Small intestine (tissue), 7 donors: Measurements from ENCODE around the gene CHRM2. TPM values are rescaled to one million over a fixed set of nuclear protein-coding genes. Genes with fewer than 3 reads are reported as not detected.

ENCODE experiments used
- DNase-seq, 2 donors: peaks; one replicate each; pipeline versions ENCODE4 v3.0.0 to v3.0.0-alpha.2; 2013
- FAIRE-seq: peaks from 2 replicates; lab custom pipeline; 2012; peaks lifted over from hg19 to GRCh38; lab: Jason Lieb, UNC
- H3K27ac ChIP-seq, 3 donors: one replicate each; pipeline ENCODE4 v1.5.1; 2013; ENCODE audit warnings: low read length in 2 of 3, mild to moderate bottlenecking in 2 of 3, control low read depth in 1 of 3, inconsistent platforms in 1 of 3, low read depth in 1 of 3, moderate library complexity in 1 of 3
- H3K27me3 ChIP-seq, 3 donors: one replicate each; pipeline ENCODE4 v1.6.1; 2013; ENCODE audit warnings: low read length in 3 of 3, inconsistent platforms in 1 of 3; ENCODE audit not compliant: control insufficient read depth in 3 of 3, insufficient read depth in 3 of 3
- H3K36me3 ChIP-seq, 3 donors: one replicate each; pipeline ENCODE4 v1.6.1; 2013; ENCODE audit warnings: low read length in 3 of 3, inconsistent platforms in 1 of 3, low read depth in 1 of 3, mild to moderate bottlenecking in 1 of 3, moderate library complexity in 1 of 3; ENCODE audit not compliant: control insufficient read depth in 3 of 3, insufficient read depth in 2 of 3
- H3K4me1 ChIP-seq, 3 donors: one replicate each; pipeline ENCODE4 v1.6.1; 2013; ENCODE audit warnings: low read length in 2 of 3, inconsistent platforms in 1 of 3, low read depth in 1 of 3, mild to moderate bottlenecking in 1 of 3, moderate library complexity in 1 of 3; ENCODE audit not compliant: control insufficient read depth in 3 of 3, insufficient read depth in 2 of 3
- H3K4me3 ChIP-seq, 3 donors: one replicate each; pipeline ENCODE4 v1.5.1; 2013; ENCODE audit warnings: low read length in 3 of 3, control low read depth in 1 of 3, inconsistent platforms in 1 of 3, low read depth in 1 of 3, mild to moderate bottlenecking in 1 of 3, moderate library complexity in 1 of 3
- H3K9me3 ChIP-seq, 2 donors: one replicate each; pipeline ENCODE4 v1.6.1; 2013; ENCODE audit warnings: low read depth in 1 of 2, low read length in 1 of 2; ENCODE audit not compliant: control insufficient read depth in 2 of 2, insufficient read depth in 1 of 2
- WGBS, 3 donors: extraction: QIAGEN DNeasy Blood & Tissue Kit; methylation state at CpG; one replicate each; pipeline ENCODE4 v1.1.7; 2013; 5-methylcytosine and 5-hydroxymethylcytosine counted together
- polyA plus RNA-seq, 4 donors: library from polyadenylated mRNA; stranded (reverse) in 3 of 4; unstranded in 1 of 4; fragments of 200-250 nt in 3 of 4; fragments of 120-200 nt in 1 of 4; gene quantifications; one replicate each; pipeline versions ENCODE4 v1.2.1 to v1.2.3, GENCODE V29; 2013
- donor health status: healthy with polysubstance abuse.
- donor health status: control.
- donor health status: control.
- donor health status: Bipolar disorder and iron deficiency.
- donor health status: healthy.

Gene CHRM2
- polyA plus RNA-seq, 4 donors, result 0.27 to 0.71 (median 0.49) TPM; not detected in 1

- FAIRE-seq, result no peak
- 83 to 86% (median 85%) methylated on average over 2 of the region's 2 CpGs for WGBS, 3 donors
- H3K4me3 ChIP-seq, result no peak overlapping the region
Measured at GRCh38 chr7:136865777-136866176, 2.7 kb upstream of the CHRM2 start.

GRCh38 chr7:136869001-136869961, 829 bp downstream of the CHRM2 start:
- Histone ChIP-seq H3K36me3 (no peaks in the 10 kb centered on the region), H3K4me1 (no peaks in the 10 kb centered on the region), H3K27ac (peak overlapping the region in 1 of 3 donors; percentile 15), H3K27me3 (peaks cover 8 to 27% (median 9%) of the 10 kb centered on the region in 3 donors), H3K9me3 (no peaks in the 10 kb centered on the region), H3K4me3 (peak overlapping the region in 1 of 3 donors; percentile 55)
- DNase-seq (peak in 1 of 2 donors; percentile 15), FAIRE-seq (no peak)
- WGBS, 3 donors, result 4 to 14% (median 9%) methylated on average over 63 to 65 of the region's 65 CpGs

More at GRCh38 chr7:136865777-136866176, 2.7 kb upstream of the CHRM2 start:
- H3K36me3 ChIP-seq, result no peaks in the 10 kb centered on the region
- H3K27me3 ChIP-seq, result peaks cover 4 to 21% (median 6%) of the 10 kb centered on the region in 3 donors
- DNase-seq, result no peak
- H3K27ac ChIP-seq, result no peak overlapping the region
- no peaks in the 10 kb centered on the region for H3K4me1 ChIP-seq
- no peaks in the 10 kb centered on the region for H3K9me3 ChIP-seq

GRCh38 chr7:136869991-136870865, 1.8 kb downstream of the CHRM2 start:
- Histone ChIP-seq H3K27ac (no peak overlapping the region), H3K4me3 (peak overlapping the region in 1 of 3 donors; percentile 55), H3K9me3 (no peaks in the 10 kb centered on the region), H3K36me3 (no peaks in the 10 kb centered on the region), H3K27me3 (peaks cover 8 to 27% (median 9%) of the 10 kb centered on the region in 3 donors), H3K4me1 (no peaks in the 10 kb centered on the region)
- 5 to 12% (median 12%) methylated on average over 54 of the region's 54 CpGs for WGBS, 3 donors
- FAIRE-seq, result no peak
- DNase-seq, result peak in 1 of 2 donors; percentile 11

- DNase-seq, result peak in 1 of 2 donors; percentile 3
- Histone ChIP-seq H3K4me1 (no peaks in the 10 kb centered on the region), H3K27me3 (peaks cover 8 to 27% (median 9%) of the 10 kb centered on the region in 3 donors), H3K36me3 (no peaks in the 10 kb centered on the region), H3K9me3 (no peaks in the 10 kb centered on the region), H3K27ac (no peak overlapping the region), H3K4me3 (peak overlapping the region in 1 of 3 donors; percentile 55)
- 2 to 12% (median 12%) methylated on average over 41 of the region's 41 CpGs for WGBS, 3 donors
- no peak for FAIRE-seq
Measured at GRCh38 chr7:136870866-136871487, 2.5 kb downstream of the CHRM2 start.

- Histone ChIP-seq H3K27ac (no peak overlapping the region), H3K36me3 (no peaks in the 10 kb centered on the region), H3K4me1 (no peaks in the 10 kb centered on the region), H3K9me3 (no peaks in the 10 kb centered on the region), H3K27me3 (peaks cover 8 to 18% (median 9%) of the 10 kb centered on the region in 3 donors), H3K4me3 (no peak overlapping the region)
- FAIRE-seq (no peak), DNase-seq (no peak)
- 27 to 39% (median 37%) methylated on average over 2 of the region's 2 CpGs for WGBS, 3 donors
Measured at GRCh38 chr7:136874393-136875032, 6.1 kb downstream of the CHRM2 start.

GRCh38 chr7:136877509-136877908, 9.1 kb downstream of the CHRM2 start:
- DNase-seq, result no peak
- FAIRE-seq, result no peak
- Histone ChIP-seq H3K4me1 (no peaks in the 10 kb centered on the region), H3K27ac (no peak overlapping the region), H3K36me3 (no peaks in the 10 kb centered on the region), H3K27me3 (peaks cover 0 to 2% (median 0%) of the 10 kb centered on the region in 3 donors), H3K4me3 (no peak overlapping the region), H3K9me3 (no peaks in the 10 kb centered on the region)
- 73 to 88% (median 88%) methylated on average over 1 of the region's 1 CpG for WGBS, 3 donors

GRCh38 chr7:136877990-136878389, 9.5 kb downstream of the CHRM2 start:
- peaks cover 0 to 1% (median 0%) of the 10 kb centered on the region in 3 donors for H3K27me3 ChIP-seq
- 70 to 81% (median 71%) methylated on average over 2 of the region's 2 CpGs for WGBS, 3 donors
- H3K4me3 ChIP-seq, result no peak overlapping the region
- H3K9me3 ChIP-seq, result no peaks in the 10 kb centered on the region
- H3K4me1 ChIP-seq, result no peaks in the 10 kb centered on the region
- no peak overlapping the region for H3K27ac ChIP-seq
- no peaks in the 10 kb centered on the region for H3K36me3 ChIP-seq
- FAIRE-seq (no peak), DNase-seq (no peak)
